HG03045 (cell line): Measurements from ENCODE around the gene PRDM16.

Source experiments
- ATAC-seq: cut with Tn5 transposase; IDR thresholded peaks from one replicate; pipeline ENCODE4 v1.9.1; 2021; ENCODE audit warnings: mild to moderate bottlenecking, moderate library complexity; ENCODE audit not compliant: unreplicated experiment

The PRDM16 gene

DNA sequence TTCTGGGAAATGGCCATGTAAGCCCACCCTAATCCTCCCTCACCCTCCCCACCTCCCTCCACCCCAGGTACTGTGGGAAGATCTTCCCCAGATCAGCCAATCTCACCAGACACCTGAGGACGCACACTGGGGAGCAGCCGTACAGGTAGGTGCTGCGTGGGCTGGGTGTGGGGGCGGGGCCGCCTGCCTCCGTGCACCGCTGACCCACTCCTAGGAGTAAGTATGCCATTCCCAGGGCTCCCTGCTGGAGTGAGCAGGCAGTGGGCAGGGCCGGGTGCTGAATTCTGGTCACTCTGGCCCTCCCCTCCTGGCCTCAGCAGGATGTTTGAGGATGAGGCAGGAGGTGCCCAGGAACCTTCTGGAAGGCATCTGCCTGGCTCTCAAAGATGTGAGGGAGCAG, 349.6 kb downstream of the PRDM16 start:
- no peak for ATAC-seq

DNA sequence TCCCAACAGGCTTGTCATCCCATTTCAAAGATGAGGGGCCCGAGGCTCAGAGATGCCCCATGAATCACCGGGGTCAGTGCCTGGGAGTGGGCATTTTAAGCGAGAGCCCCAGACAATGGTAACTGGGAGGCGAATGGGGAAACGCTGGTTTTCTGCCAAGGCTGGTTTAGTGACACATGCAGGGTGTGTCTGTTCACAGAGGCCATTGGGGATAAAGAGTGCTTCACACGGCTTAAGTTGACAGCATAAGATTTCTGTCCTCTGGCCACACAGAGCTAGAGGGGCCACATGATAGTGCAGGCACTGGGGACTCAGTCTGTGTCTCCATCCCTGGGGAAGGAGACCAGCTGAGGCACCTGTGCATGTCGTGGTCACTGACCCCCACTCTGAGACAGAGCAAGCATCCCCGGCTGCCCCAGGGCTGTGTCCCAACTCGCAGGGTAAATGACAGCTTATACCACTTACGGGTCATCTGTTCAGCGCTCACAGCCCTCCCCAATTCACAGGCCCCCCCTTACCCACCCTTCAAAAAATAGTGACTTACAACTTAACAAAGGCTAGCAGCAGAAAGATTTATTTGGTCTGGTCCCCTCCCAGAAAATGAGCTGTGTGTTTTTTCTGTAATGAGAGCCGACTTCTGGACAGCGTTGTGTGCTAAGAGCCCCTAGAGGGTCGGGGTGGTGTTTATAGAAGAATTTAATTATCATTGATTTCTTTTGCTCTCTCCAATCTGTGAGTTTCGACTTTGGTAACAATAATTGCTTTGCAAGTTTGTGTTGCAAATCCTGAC, 350.6 kb downstream of the PRDM16 start:
- no peak for ATAC-seq

DNA sequence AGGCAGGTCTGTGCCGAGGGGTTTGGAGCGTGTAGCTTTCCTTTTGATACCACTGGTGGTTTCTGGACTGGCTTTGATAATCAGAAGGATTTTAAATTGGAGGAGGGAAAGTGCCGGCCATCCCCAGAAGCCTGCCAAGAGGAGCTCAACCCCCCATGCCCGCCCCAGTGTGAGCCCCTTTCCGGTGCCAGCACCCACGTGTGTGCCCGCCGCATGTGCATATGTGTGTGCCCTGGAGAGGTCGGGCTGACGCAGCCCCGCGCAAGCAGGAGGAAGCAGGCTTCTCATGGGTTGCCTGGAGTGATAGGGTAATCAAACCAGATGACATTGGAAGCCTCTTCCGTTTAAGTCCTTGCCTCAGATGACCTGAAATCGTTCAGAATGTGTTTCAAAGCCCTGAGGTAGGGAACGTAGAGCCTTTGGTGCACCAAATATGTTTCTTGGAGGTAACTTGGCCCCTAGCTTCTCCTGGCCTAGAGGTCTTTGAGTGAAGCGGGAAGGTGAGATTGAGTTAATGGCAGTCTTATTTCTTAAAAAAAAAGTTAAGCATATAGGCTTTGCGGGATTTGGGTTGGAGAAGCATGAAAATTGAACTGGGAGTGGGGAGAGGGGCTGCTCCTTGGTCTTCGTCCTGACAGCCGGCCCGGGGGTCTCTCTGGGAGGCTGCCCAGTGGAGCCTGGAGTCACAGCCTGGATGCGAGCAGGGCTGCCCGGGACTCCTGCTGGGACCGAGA, 351.4 kb downstream of the PRDM16 start:
- no peak for ATAC-seq

- ATAC-seq = no peak
Observed at GRCh38 chr1:3422638-3423037, 353.6 kb downstream of the PRDM16 start.

DNA sequence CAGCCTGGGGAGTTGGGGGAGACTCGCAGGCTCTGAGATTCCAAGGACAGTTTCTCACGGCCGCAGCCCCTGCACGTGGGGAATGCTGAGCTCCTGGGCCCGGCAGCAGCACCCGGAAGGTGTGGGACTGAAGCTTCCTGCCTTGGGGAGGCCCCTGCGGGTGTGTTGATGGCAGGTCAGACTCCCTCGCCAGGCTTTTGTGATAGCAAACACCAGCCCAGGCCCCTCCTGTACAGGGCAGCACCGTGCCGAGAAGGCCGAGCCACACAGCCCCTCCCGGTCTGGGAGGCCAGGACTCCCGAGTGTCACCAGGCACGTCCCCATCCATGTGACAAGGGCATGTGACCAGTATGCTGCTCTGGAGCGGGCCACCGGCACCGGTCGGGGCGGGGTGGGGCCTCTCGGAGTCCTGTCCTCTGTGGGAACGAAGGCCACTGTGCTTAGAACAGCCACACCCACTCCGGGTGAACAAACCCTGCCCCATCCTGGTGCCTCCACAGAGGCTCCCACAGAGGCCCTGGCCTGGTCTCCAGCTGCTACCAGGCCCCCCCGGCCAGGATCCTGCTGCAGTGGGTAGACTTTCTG, 354.3 kb downstream of the PRDM16 start:
- no peak for ATAC-seq

DNA sequence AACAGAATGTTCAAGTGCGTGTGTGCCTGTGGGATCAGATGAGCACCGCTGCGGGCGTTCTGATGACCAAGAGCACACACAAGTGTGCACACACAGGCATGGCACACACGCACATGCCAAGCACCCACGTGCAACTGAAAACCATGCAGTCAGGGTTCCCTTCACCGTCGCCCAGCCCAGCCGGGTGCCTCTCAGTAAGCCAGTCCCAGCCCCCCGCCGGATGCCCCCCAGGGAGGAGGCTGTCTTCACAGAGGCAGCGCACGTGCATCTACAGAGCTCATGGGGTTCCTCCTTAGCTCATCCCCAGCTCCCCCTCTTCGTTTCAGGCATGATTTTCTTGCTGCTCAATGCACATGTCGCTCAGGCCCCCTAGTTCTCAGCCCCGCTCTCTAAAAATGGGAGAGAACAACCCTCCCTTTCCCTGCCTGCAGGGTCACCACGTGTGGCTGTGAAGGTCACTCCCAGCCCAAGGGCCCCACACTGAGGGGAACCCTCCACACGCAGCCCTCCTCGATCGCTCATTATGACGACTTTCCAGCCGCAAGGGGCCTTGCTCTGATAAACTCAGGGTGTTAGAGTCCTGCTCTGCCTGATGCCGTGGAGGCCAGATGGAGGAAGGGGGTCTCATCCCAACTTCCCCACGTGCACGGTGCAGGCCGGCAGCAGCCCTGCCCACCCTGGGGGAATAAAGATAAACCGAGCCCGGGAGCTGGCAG, 355.1 kb downstream of the PRDM16 start:
- no peak for ATAC-seq

DNA sequence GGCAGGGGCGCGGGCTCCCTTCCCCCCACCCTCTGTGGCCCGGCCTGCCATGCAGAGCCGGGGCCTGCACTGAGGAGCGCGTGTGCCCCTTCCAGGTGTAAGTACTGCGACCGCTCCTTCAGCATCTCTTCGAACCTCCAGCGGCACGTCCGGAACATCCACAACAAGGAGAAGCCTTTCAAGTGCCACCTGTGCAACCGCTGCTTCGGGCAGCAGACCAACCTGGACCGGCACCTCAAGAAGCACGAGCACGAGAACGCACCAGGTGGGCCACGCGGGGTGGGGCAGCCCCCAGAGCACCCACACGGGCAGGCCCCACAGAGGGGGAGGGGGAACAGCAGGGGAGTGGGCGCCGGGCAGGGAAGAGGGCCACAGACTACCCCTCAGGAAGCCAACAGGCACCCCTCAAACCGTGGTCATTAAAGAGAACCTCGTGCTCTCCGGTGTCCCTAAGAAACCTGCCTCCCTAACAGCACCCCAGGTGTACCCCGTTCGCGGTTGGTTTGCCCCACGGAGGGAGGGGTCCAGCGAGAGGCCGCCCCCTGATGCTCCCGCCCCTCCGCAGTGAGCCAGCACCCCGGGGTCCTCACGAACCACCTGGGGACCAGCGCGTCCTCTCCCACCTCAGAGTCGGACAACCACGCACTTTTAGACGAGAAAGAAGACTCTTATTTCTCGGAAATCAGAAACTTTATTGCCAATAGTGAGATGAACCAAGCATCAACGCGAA, 356.6 kb downstream of the PRDM16 start:
- no peak for ATAC-seq

DNA sequence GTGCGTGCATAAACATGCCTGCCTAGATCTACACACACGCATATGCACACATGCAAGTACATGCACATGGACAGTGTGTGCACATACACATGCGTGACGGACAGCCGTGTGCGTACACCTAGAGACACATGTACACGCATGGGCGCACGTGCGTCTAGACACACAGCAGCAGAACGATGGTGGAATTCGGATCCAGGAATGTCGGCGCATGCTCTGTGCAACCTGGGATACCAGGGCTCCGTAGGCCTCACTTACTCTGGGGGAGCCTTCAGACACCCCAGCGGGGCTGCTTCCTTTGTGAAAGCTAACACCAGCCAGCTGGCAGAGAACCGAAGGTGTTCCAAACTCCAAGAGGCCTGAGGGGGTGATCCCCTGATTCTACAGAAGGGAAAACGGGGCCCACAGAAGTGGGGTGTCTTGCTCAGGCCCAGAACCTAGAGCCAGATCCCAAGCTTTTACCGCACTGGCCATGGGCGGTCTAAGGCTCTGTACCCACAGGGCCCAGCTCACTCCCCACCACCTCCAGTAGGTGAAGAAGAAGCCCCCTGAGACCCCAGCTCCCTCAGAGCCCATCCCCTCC, 358.0 kb downstream of the PRDM16 start:
- ATAC-seq = no peak

- no peak for ATAC-seq
Observed at GRCh38 chr1:3427711-3428704, 359.0 kb downstream of the PRDM16 start.

GRCh38 chr1:3428899-3429298, 359.9 kb downstream of the PRDM16 start:
- no peak for ATAC-seq

DNA sequence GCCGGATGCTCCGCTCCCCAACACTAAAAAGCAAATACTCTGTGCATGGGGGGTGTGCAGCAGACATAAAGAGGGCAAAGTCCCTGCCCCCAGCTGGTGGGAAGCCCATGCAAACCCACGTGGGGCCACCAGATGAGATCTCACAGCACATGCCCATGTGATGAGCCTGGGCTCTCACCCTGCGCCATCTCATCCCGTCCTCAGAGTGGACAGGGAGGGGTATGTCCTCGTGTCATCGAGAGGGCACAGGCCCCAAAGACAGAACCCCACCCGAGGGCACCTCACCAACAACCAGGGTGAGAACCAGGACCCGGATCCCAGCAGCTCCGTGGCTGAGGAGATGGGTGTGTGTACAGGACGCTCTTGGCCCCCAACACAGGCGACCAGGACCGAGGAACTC, 360.3 kb downstream of the PRDM16 start:
- ATAC-seq = no peak

DNA sequence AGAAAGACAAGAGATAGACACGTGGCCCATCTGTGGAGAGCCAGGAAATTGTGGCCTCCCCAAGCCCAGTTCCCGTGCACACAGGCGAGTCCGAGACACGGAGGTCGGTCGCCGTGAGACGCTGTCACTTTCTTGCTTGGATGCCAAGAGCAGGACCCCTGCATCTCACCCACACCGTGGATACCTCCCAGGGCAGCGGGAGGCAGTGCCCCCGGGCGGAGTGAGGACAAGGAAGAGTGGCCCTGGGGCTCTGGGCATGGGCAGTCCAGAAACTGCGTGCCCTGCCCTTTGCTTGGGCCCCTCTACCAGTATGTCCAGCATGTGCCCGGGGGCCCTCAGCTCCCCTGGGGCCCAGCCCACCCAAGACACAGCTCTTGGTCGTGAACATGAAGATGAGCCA, 360.8 kb downstream of the PRDM16 start:
- no peak for ATAC-seq

DNA sequence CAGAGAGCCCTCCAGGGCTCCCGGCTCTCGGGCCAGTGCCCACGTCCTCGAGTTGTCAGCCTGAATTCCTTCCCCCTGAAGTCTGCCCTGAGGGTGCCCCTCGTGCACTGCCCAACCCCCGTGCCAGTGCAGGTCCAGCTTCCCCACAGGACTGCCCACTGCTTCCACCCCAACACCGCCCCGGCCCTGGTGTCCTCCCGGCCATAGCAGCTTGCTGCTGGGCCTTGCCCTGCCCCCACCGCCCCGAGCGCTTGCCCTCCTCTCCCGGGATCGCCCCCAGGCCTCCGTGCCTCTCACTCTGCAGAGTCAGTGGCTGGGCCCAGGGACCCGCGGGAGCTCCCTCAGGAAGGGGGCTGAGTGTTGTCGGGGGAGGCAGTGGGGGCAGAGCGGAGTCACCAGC, 361.4 kb downstream of the PRDM16 start:
- no peak for ATAC-seq

GRCh38 chr1:3430820-3431219, 361.8 kb downstream of the PRDM16 start:
- no peak for ATAC-seq

GRCh38 chr1:3431266-3431665, 362.3 kb downstream of the PRDM16 start:
- ATAC-seq = no peak

GRCh38 chr1:3431686-3432085, 362.7 kb downstream of the PRDM16 start:
- ATAC-seq = no peak

- ATAC-seq = no peak
Observed at GRCh38 chr1:3432306-3432705, 363.3 kb downstream of the PRDM16 start.

- no peak for ATAC-seq
Observed at GRCh38 chr1:3433076-3433475, 364.1 kb downstream of the PRDM16 start.
